ENCODE data around the gene PLOD2.

PLOD2 gene

DNA sequence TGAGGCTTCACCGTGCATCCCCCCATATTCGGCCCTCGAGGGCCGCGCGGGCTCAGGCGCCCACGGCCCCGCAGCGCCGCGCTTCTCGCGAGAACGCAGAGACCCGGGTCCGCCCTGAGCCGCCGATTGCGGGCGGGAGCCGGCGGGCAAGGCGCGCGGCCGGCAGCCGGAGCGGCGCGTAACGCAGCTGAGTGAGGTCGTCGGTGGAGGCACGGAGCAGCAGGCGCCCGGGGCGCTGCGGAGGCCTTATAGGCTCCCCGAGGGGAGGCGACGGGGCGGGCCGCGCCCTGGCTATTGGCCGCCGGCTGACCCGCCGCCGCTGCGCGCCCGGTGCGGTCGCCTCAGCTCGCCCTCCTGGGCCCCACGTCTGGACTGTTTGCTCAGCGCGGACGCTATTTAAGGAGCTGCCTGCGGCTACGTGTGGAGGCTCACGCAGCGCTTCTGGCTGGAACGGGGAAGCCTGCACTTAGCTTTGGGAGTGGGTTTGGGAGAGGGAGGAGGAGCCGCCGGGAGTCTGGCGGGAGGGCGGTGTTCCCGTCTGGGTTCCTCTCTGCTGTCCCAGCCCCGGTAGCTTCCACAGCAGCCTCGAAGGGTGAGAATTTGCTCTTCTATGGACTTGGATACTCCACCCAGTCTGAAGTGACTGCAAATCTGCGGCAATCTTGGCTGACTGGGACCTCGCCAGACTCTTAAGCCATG is at the start of gene PLOD2:
PLOD2 (minus strand) TSS at position 221 of the 699 bp plus-strand sequence; CDS start at position 26, 195 bp downstream.
- no peak for DNase-seq

DNA sequence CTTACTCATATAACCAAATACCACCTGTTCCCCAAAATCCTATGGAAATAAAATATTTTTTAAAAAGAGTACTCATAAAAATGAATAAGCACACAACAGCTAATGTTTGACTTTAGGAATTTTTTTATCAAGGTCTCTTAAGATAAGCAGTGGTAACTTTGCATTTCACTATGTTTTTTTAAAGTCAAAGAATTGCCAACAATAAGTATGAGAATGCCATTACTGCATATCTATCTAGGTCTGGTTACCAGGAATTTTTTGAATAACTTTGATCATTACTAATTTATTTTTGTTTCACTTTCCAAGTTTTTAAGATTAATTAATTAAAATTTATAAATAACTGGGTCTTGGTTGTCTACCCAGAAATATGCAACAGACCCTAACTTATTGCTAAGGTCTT is 48.4 kb upstream of the PLOD2 start:
- no peak for DNase-seq

DNA sequence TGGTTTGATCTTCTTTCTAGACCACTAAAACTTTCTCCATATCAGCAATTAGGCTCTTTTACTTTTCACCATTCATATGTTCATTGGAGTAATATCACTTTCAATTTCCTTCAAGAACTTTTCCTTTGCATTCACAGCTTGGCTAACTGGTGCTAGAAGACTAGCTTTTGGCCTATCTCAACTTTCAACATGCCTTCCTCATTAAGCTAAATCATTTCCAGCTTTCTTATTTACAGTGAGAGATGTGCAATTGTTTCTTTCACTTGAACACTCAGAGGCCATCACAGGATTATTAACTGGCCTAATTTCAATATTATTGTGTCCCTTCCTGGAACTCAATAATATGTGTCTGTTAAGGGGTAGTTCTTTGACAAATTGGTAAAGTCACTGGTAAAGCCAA is 42.8 kb upstream of the PLOD2 start:
- DNase-seq = no peak

DNA sequence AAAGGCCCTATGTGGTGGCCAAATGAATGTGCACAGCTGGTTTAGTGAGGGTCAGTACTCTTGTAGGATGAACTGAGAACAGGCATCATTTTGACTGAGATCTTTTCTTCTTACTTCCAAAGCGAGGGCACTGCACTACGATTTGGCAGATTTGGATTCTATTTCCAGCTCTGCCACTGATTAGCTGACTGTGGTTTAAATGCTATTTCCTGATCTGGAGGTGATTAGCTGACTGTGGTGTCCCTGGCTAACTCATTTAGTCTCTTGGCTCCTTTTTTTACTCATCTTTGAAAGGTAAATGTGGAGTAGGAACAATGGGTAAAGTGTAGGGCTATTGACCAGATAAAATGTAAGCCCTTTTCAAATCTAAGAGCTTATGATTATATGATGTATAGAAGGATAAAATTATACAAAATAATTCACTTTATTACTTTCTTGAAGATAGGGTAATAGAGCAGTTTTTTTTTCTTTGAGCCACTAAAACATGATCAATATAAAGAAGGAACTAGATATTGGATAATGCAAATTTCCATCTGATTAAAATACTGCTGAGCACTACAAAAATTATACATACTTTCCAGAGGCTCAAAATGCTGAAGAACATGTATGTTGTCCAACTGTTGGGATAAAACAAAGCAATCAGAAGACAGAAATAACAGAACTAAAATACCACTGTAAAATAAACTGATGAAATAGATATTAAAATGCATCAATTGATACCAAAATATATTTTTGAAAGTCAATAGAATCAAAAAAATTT is 39.7 kb upstream of the PLOD2 start:
- no peak for DNase-seq

DNA sequence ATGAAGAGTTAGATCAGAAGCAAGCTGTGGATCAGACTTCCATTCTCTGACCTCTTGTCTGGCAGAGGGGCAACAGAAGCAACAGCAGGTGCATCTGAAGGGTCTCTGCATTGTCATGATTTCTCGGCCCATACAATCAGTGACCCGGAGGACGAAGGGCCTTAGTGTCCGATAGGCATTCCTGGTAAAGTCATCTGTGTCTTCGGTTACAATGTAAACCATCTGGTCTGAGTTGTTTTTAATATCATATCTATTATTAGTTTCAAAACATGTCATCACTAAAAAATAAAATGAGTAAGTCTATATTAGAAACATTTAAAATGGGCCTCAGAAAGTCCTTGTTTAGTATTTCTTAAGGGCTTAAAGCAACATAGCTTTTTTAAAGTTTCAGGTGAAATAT is 38.8 kb upstream of the PLOD2 start:
- no peak for DNase-seq

DNA sequence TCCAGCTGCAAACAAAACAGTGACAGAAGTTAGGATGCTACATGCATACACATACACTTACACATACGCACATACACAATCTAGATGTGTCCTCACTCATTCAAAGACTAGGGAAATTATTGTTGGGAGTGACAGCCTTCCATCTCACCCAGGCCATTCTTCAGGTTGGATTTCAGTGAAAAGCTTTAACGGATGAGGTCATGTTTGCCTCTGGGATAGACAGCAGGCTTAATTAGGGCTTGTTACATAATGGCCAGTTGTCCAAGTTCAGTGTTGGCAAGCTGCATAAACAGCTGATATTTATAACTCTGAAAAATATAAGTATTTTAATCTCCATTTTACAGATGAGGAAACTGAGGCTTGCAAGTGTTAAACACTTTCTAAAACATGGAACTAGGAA is 35.8 kb upstream of the PLOD2 start:
- DNase-seq = no peak

DNA sequence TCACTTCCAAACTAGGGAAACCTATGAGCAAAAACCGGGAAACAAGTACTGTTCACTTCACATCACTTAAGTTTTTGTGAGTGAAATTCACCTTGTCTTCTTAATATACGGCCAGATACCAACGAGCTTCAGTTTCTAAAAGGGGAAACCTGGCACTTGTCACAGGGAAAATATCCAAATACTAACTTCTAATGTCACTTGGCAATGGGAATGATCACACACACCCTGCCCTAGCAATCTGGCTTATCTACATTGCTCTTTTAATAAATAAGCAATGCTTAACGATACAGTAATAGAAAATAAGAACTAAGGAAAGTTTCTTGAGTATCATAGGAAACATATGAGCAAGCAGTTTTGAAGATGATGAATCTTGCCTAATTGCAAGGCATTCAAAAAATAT is 34.6 kb upstream of the PLOD2 start:
- DNase-seq = no peak

DNA sequence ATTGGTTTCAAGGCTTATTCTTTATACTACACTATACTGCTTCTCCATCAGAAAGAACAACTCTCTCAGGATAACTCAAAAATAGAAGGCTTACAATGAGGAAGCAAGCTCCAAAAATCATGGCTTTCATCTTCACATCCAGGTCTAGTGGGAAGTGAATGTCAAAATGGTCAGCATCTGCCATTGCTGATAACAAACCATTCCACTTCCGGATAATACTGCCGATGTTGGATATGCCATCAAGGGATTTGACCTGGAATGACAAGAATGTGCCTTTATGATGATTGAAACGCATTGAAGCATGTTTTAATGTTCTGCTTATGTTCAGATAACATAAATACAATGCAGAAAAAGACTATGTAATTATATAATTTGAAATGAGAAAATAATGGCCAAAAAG is 34.0 kb upstream of the PLOD2 start:
- no peak for DNase-seq

DNA sequence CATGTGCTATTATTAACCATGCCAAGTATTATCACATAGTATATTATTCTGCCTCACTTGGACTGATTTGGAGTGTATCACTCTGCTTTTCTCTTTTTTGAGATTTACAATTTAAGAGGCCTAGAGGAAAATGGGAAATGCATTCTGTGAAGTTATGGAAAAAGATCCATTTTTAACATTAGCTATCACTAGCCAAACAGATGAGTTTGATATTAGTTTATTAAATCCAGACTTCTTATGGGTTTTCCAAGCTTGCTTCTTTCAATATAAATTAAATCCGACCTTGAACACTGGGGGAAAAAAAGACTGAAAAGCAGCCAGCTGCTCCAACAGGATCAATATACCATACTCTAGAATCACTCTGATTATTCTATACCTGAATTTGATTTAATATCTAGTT is 30.1 kb upstream of the PLOD2 start:
- DNase-seq = no peak

DNA sequence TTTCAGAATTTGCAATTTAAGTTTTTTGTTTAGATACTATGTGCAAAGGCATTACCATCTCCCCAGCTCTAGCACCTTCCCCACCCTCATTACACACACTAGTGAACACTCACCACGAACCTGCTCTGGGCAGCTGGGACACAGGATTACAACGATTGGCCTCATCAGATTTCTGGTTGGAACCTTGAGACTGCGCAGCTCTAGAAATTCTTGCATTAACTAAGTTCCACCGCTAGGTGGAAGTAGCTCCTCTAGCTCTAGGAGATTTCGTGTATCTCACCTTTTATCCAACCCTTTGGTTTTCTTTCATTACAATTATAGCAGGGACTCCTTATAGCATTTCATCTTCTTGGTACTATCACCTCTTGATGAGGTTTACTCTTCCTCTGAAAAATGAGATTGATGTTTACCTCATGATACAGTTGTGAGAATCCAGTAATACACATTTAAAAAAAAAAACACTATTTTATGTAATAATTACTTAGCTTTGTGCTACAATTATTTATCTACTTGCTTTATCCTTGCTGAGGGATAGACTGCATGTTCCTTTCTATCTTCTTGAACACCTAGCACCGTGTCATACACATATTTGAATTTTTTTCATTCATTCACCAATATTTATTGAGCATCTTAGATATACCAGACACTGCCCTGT is 28.7 kb upstream of the PLOD2 start:
- no peak for DNase-seq

DNA sequence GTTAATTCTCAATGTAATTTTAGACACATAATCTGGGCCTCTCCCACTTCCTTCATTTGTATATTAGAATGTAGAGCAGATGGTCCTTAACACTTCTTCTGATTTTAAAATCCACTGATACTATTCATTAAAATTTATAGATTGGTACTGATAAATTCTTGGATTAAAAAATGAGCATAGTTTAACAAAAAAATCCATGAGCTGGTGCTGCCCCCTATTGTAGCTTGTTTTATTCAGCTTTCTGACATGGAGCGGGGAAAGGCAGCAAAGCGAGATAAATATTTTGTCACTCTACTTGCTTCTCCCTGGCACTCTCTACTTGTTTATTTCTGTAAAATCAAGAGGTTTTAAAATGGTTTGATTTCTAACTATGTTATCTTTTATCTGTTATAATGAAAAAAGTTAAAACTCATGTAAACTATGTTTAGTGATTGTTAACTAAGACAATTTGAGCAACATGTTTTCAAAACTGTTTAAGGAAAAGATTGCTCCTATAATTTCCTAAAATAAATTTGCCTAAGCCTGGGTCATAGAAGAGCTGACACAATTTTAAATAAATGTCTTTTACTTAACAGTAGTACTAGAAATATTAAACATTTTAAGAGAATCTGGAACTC is 26.5 kb upstream of the PLOD2 start:
- no peak for DNase-seq

DNA sequence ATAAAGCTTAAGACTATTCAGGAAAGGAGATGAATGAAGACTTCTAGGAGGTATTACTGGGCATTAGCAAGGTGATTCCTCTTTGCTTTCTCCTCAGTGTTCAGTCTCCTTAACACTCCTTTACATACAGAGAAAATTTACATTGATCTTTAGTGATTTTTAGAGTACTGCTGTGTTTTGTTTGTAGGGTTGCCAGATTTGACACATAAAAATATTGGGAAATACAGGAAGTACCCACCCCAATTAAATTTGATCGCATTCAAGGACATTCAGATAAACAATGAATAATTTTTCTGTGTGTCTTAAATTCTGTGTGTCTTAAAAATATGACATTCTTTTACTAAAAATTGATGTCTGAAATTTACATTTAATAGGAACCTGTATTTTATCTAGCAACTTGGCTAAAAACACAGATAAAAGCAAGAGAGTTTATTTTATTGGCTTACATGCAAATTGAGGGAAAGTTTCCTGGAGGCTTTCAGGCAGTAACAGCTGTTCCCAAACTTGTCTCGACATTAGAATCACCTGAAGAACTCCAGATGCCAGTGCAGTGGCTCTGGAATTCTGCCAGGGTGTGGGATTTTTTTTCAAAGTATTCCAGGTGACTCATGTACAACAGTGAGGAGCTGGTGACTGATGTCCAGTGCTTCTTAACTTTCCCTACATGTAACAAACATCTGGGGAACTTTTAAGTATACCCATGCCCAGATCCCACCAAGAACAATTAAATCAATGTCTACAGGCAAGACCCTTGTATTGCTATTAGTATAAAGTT is 23.4 kb upstream of the PLOD2 start:
- DNase-seq = no peak

DNA sequence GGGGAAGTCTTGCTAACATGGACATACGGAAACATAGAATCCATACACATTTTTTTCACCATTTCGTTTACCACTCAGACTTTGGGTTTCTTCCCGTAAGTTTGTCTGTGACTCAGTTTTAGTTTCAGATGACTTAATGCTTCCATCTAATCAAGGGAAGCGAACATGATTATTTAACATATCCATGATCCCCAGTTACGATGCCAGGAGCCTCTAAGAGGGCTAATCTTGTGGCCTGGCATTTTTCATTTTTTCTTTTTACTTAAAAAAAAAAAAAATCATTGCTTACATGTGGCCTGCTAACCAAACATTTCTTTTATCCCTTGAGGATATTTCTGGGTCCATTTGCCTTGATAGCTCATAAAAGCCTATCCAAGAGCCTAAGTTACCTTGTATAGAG is 20.2 kb upstream of the PLOD2 start:
- DNase-seq = no peak

DNA sequence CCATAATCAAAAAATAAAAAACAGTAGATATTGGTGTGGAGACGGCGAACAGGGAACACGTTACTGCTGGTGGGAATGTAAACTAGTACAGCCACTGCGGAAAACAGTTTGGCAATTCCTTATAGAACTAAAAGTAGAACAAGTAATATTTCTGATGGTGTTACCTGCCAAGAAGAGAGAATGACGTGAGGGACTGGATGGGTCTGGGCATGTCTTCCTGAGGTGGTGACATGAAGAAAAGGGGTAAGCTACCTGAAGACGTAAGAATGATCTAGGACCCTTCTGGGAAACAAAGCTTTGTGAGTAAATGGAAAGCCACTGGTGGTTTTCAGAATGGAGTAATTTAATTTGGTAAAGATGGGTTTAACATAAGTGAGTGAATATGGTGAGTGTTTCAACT is 19.4 kb upstream of the PLOD2 start:
- no peak for DNase-seq

DNA sequence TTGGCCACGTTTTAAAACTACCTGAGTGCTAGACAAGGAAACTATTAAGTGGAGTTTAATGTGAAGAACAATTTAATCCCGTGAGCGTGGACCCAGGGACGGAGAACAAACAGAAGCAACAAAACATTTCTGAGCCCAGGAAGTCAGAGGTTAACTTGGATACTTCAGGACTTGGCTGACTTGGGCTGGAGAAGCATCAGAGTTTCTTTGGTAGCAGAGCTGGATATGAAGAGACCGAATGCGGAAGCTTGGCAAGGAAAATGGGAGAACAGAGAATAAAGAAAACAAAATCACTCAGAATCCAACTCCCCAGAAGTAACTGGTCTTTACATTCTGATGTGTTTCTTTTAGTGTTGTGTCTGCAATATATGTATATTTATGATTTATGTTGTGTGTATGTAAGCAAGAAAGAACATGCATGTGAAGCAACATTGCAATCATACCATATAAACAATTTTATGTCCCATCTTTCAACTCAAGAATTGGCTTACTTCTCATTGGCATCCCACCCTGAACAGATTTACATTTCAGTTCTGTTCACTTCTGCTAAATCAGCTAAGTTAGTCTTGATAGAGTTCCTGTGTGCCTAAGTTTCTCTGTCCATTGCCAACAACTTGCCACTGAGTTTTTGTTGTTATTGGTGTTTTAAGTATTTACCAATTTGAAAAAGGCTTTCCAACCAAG is 17.2 kb upstream of the PLOD2 start:
- DNase-seq = no peak

DNA sequence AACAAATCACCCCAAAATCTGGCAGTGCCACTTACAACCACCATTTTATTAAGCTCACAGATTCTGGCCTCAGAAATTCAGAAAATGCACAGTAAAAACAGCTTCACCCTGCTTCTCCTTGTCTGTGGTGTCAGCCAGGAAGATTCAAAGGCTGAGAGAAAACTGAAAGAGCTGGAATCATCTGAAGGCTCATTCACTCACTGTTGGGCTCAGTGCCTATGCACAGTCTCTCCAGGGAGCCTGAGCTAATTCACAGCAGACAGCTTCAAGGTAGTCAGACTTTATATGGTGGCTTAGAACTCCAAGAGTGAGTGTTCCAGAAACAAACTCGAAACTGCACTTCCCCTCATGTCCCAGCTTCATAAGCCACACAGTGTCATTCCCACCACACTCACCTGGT is 16.5 kb upstream of the PLOD2 start:
- no peak for DNase-seq

DNA sequence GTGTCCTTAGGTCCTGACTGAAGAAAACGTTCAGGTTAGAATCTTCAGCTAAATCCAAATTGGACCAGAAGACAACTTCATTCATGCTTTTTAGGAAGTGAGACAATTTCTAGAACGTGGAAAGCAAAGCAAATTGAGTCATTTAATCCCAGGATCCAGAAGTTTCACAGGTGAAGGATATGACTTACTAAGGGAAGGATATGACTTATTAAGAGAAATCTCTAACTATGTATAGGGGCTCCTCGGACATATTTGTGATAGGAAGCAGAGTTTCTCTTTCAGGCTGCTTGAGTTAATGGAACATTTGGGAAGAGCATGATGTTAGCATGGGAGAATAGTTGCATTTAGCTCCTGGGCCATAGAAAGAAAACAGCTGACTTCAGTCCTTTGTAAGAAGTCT is 16.1 kb upstream of the PLOD2 start:
- DNase-seq = no peak

DNA sequence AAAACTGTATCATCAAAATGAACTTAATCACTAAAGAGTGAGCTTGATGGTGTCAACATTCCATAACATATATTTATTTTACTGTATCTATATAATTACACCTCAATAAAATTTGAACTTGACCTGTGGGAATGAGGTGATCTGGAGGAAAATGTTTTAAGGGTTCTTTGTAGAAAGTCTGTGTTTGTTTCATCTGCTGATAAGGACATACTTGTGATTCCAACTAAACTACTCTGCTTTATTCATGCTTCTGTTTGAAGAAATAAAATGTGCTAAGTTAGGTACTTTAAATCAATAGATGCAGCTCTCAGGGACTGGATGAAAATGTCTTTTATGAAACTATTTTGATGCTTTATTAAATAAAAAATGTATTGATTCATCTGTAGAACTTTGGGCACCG is 11.6 kb upstream of the PLOD2 start:
- no peak for DNase-seq

DNA sequence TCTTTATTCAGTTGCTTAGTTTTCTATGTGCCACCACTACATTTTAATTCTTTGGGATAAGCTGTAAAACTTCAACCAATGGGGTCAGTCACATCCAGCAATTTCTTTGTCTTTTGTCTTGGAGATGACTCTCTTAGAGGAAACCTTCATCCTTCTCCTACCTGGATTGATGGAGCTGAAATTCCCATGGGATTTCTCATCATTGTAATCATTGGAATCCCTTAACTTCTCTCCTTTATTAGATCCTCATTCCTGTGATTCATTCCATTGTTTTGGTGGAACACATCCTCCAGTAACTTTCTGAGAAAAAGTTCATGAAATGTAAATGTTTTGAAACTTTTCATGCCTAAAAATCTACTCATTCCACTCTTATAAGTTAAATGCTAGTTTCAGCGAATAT is 9.6 kb upstream of the PLOD2 start:
- no peak for DNase-seq

DNA sequence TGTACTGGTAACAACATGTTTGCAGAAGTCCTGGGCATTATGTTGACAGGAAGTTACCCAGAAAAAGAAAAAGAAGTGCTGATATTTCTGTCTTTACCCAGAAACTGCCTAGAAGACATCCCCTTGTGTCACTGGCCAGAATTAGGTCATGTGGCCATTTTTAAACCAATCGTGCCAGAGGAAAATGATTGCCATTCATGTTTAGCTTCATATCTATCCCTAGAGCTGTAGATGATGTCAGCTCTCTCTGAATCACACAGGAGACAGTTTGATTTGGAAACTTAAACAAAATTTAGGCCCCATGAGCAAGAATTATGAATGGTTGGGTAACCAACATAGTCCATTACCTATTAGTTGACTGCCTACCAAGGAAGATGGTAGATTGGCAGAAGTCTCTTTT is 8.9 kb upstream of the PLOD2 start:
- DNase-seq = no peak

DNA sequence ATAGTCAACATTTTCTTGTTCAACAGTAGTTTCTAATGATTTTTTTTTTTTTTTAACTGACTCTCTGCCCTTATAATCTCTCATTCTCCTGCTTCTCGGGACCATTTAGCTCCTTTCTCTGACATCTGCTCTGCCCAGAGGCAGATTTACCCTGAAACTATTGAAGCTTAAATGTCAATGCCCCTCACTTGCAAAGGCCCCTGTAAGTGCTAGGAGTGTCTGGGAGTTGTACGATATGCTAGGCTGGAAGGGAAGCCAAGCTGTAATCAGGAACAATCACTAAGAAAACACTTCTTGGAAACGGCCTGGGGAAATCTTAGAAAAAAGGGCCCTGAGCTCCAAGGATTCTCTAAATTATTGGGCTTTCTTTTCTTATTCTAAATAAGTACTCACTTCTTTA is 5.8 kb upstream of the PLOD2 start:
- no peak for DNase-seq

DNA sequence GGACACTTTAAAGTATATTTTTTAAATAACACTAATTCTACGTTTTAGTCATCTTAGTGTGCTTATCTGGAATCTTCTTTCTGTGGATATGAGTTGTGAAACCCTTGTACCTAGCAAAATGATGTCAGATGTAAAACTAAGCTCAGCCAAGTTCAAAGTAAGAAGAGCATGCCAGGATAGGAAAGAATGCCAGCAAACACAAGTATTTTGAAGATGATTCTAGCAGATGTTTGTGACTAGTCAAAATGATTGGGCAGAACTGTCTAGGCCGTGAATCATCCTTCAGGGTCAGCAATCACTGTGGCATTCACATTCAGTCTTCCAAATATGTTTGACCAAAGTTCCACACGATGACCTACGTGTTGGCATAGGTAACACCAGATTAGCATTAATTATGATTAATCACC is 5.4 kb upstream of the PLOD2 start:
- DNase-seq = no peak

Data from stimulated activated naive CD4-positive, alpha-beta T cell treated with Interleukin-2 at 50 U/mL for 16 hours (primary cell).